ENCODE measurements around the gene GUCY1A2.

- TF ChIP-seq POLR2A (IDR thresholded peaks at IDR 0.05; ENCODE audit: low read length) = no peak
- no peak for TF ChIP-seq GATA1 (IDR thresholded peaks at IDR 0.05; ENCODE audit: low read depth, low read length)
Observed at GRCh38 chr11:106728859-106729258, 289.4 kb downstream of the GUCY1A2 start.

Measured in erythroblast (primary cell).